GM20431 (cell line): ENCODE measurements around the gene ASPG.

ENCODE experiments used
- in situ Hi-C: fragments of 300-500 bp; cut with MseI, MboI; formaldehyde crosslinking; loops from one replicate; pipeline ENCODE4 v1.15.0; 2020; ENCODE audit warnings: low sequenced_read_pairs; ENCODE audit not compliant: unreplicated experiment

Gene ASPG

GRCh38 chr14:104091927-104092771, 6.6 kb downstream of the ASPG start:
- in situ Hi-C loops, result no loop called here

GRCh38 chr14:104092931-104093365, 7.4 kb downstream of the ASPG start:
- in situ Hi-C loops, result no loop called here

- in situ Hi-C loops, result no loop called here
Observed at GRCh38 chr14:104093366-104094055, 8.0 kb downstream of the ASPG start.

- in situ Hi-C loops, result no loop called here
Observed at GRCh38 chr14:104094056-104094708, 8.7 kb downstream of the ASPG start.

- in situ Hi-C loops, result no loop called here
Observed at GRCh38 chr14:104094709-104095425, 9.4 kb downstream of the ASPG start.

- in situ Hi-C loops, result no loop called here
Observed at GRCh38 chr14:104095426-104096310, 10.2 kb downstream of the ASPG start.

GRCh38 chr14:104096318-104096717, 10.8 kb downstream of the ASPG start:
- in situ Hi-C loops, result no loop called here

- in situ Hi-C loops, result no loop called here
Observed at GRCh38 chr14:104096751-104097700, 11.5 kb downstream of the ASPG start.

GRCh38 chr14:104098272-104099095, 13.0 kb downstream of the ASPG start:
- in situ Hi-C loops, result no loop called here

- in situ Hi-C loops, result no loop called here
Observed at GRCh38 chr14:104099096-104100041, 13.9 kb downstream of the ASPG start.

- in situ Hi-C loops, result no loop called here
Observed at GRCh38 chr14:104100171-104101085, 14.9 kb downstream of the ASPG start.

- in situ Hi-C loops, result no loop called here
Observed at GRCh38 chr14:104101086-104101621, 15.7 kb downstream of the ASPG start.

- in situ Hi-C loops, result no loop called here
Observed at GRCh38 chr14:104101651-104102281, 16.3 kb downstream of the ASPG start.

- in situ Hi-C loops, result no loop called here
Observed at GRCh38 chr14:104102282-104102914, 16.9 kb downstream of the ASPG start.
